HL-60 (cell line): ENCODE measurements around the gene WAPL.
"Not testable (repeated sequence)": the region's sequence is repeated elsewhere in the genome, so short reads cannot be mapped to it uniquely, and the experiment has no call there.

Experiments
- GABPA ChIP-seq: IDR thresholded peaks from 2 replicates; pipeline ENCODE4 v1.6.1; 2012; ENCODE audit warnings: low read depth
- POLR2AphosphoS5 ChIP-seq: IDR thresholded peaks from 2 replicates; pipeline ENCODE4 v1.6.1; 2012; ENCODE audit warnings: low read depth
- TF ChIP-seq, protein P1 (sequence below): IDR thresholded peaks from one replicate; pipeline ENCODE4 v1.5.1; 2011; ENCODE audit warnings: low read length, control low read depth, inconsistent platforms; ENCODE audit not compliant: insufficient read depth
- TF ChIP-seq, protein P2 (sequence below): IDR thresholded peaks from 2 replicates; pipeline ENCODE4 v1.6.1; 2012; ENCODE audit warnings: low read depth; ENCODE audit not compliant: insufficient replicate concordance

DNA sequence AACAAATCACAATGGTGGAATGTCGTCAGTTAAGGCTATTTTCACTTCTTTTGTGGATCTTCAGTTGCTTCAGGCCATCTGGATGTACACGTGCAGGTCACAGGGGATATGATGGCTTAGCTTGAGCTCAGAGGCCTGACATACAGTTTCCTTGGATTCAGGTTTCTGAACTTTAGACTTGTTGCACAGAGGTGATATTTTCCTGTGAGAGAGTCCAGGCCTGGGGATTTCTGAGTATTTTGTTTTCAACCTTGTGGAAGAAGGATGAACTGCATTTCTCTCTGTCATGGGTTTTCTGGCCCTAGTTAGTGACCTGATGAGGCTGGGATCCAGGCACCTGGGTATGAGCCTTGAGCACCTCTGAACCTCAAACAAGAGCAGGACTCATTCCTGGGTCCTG, 44.9 kb upstream of the WAPL start:
- TF ChIP-seq, protein P1, sequence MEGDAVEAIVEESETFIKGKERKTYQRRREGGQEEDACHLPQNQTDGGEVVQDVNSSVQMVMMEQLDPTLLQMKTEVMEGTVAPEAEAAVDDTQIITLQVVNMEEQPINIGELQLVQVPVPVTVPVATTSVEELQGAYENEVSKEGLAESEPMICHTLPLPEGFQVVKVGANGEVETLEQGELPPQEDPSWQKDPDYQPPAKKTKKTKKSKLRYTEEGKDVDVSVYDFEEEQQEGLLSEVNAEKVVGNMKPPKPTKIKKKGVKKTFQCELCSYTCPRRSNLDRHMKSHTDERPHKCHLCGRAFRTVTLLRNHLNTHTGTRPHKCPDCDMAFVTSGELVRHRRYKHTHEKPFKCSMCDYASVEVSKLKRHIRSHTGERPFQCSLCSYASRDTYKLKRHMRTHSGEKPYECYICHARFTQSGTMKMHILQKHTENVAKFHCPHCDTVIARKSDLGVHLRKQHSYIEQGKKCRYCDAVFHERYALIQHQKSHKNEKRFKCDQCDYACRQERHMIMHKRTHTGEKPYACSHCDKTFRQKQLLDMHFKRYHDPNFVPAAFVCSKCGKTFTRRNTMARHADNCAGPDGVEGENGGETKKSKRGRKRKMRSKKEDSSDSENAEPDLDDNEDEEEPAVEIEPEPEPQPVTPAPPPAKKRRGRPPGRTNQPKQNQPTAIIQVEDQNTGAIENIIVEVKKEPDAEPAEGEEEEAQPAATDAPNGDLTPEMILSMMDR, result not testable (repeated sequence)
- TF ChIP-seq, protein P2, sequence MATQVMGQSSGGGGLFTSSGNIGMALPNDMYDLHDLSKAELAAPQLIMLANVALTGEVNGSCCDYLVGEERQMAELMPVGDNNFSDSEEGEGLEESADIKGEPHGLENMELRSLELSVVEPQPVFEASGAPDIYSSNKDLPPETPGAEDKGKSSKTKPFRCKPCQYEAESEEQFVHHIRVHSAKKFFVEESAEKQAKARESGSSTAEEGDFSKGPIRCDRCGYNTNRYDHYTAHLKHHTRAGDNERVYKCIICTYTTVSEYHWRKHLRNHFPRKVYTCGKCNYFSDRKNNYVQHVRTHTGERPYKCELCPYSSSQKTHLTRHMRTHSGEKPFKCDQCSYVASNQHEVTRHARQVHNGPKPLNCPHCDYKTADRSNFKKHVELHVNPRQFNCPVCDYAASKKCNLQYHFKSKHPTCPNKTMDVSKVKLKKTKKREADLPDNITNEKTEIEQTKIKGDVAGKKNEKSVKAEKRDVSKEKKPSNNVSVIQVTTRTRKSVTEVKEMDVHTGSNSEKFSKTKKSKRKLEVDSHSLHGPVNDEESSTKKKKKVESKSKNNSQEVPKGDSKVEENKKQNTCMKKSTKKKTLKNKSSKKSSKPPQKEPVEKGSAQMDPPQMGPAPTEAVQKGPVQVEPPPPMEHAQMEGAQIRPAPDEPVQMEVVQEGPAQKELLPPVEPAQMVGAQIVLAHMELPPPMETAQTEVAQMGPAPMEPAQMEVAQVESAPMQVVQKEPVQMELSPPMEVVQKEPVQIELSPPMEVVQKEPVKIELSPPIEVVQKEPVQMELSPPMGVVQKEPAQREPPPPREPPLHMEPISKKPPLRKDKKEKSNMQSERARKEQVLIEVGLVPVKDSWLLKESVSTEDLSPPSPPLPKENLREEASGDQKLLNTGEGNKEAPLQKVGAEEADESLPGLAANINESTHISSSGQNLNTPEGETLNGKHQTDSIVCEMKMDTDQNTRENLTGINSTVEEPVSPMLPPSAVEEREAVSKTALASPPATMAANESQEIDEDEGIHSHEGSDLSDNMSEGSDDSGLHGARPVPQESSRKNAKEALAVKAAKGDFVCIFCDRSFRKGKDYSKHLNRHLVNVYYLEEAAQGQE, result not testable (repeated sequence)
- not testable (repeated sequence) for TF ChIP-seq POLR2AphosphoS5, GABPA
